Peyer's patch (tissue), 4 donors: Measurements from ENCODE around the gene GATM.

Experiments
- CTCF ChIP-seq, 6 experiments: fragments of 450-650 bp in 4 of 6; fragments of 200-600 bp in 2 of 6; sonication (generic) in 1 of 6; IDR thresholded peaks; one replicate each; pipeline ENCODE4 v1.5.1; 2017 to 2019; ENCODE audit warnings: antibody characterized with exemption in 6 of 6, mild to moderate bottlenecking in 3 of 6, moderate library complexity in 1 of 6
- POLR2A ChIP-seq, 2 donors: fragments of 450-650 bp; IDR thresholded peaks; one replicate each; pipeline ENCODE4 v1.5.1; 2017; ENCODE audit warnings: antibody characterized with exemption in 2 of 2, mild to moderate bottlenecking in 2 of 2, moderate library complexity in 2 of 2

GRCh38 chr15:45417303-45417950 lies 39.1 kb upstream of the GATM start:
- TF ChIP-seq CTCF (IDR thresholded peaks at IDR 0.05): no peak
- no peak for TF ChIP-seq POLR2A (IDR thresholded peaks at IDR 0.05)
